HepG2 (cell line): ENCODE measurements around the gene RNF5. TPM values are rescaled to one million over a fixed set of nuclear protein-coding genes. Genes with fewer than 3 reads are reported as not detected.
A peak's percentile ranks its signal among the peaks of the same experiment; 100 is the strongest.

Experiments used
- ATAC-seq: fragments of 200-7000 bp; cut with Tn5 transposase; 3 replicates; pipeline ENCODE4 v1.9.1; 2020; ENCODE audit warnings: mild to moderate bottlenecking, moderate library complexity
- BruUV-seq: library from RNA; stranded (reverse); fragments of 400-500 nt; replicated peaks from 2 replicates; lab custom pipeline; 2021; lab: Mats Ljungman, UMichigan
- CTCF ChIA-PET: fragments of 300-600 bp; formaldehyde crosslinking; extraction: SDS; loops from one replicate; lab custom pipeline; 2021; ENCODE audit warnings: low total read pairs, inconsistent platforms, low intra/inter-chr PET ratio; lab: Yijun Ruan, JAX
- POLR2A ChIA-PET: fragments of 350-600 bp; sonication (Branson Sonifier 250); formaldehyde crosslinking; loops from one replicate; lab custom pipeline; 2020; ENCODE audit warnings: antibody characterized with exemption, inconsistent platforms; lab: Yijun Ruan, JAX
- DNase-seq: peaks from one replicate; pipeline ENCODE4 v3.0.0-alpha.2; 2015; ENCODE audit warnings: low spot score
- FAIRE-seq: peaks from 3 replicates; lab custom pipeline; 2011; peaks lifted over from hg19 to GRCh38; lab: Jason Lieb, UNC
- H2AFZ ChIP-seq: one replicate; pipeline ENCODE4 v1.6.1; 2011; ENCODE audit warnings: low read length, inconsistent platforms
- H3K27ac ChIP-seq: fragments of 300-600 bp; 3 replicates; pipeline ENCODE4 v1.8.0; 2011; ENCODE audit warnings: mixed run types, mild to moderate bottlenecking, mixed read lengths, low read length, inconsistent platforms; ENCODE audit not compliant: insufficient read depth; ENCODE audit errors: extremely low read length
- H3K27me3 ChIP-seq, 2 experiments: fragments of 200-600 bp in 1 of 2; 2 replicates in 1 of 2; 3 replicates in 1 of 2; pipeline versions ENCODE4 v1.6.0 to v1.8.0; 2011; ENCODE audit warnings: low read length in 2 of 2, mild to moderate bottlenecking in 2 of 2, moderate library complexity in 2 of 2, inconsistent platforms in 1 of 2; ENCODE audit not compliant: insufficient read depth in 2 of 2, control insufficient read depth in 1 of 2
- H3K36me3 ChIP-seq, 2 experiments: fragments of 200-600 bp in 1 of 2; replicated peaks in 1 of 2; 2 replicates in 1 of 2; 3 replicates in 1 of 2; pipeline versions ENCODE4 v1.5.1 to v1.8.0; 2011; ENCODE audit warnings: low read length in 2 of 2, inconsistent platforms in 1 of 2; ENCODE audit not compliant: insufficient read depth in 2 of 2, control insufficient read depth in 1 of 2
- H3K4me1 ChIP-seq: 2 replicates; pipeline ENCODE4 v1.5.1; 2012; ENCODE audit warnings: low read length, inconsistent platforms; ENCODE audit not compliant: insufficient read depth
- H3K4me2 ChIP-seq: 2 replicates; pipeline ENCODE4 v1.6.0; 2011; ENCODE audit warnings: low read depth, low read length, inconsistent platforms
- H3K4me3 ChIP-seq, 3 experiments: fragments of 200-600 bp in 1 of 3; sonication (generic), shearing (Covaris generic) in 1 of 3; replicated peaks in 1 of 3; 2 replicates each; pipeline ENCODE4 v1.5.1; 2011 to 2016; ENCODE audit warnings: low read length in 3 of 3, inconsistent platforms in 2 of 3, low read depth in 2 of 3, mild to moderate bottlenecking in 2 of 3, control low read depth in 1 of 3, mixed read lengths in 1 of 3; ENCODE audit not compliant: insufficient read depth in 1 of 3
- H3K79me2 ChIP-seq: one replicate; pipeline ENCODE4 v1.6.1; 2011; ENCODE audit warnings: low read length, inconsistent platforms; ENCODE audit not compliant: insufficient read depth
- H3K9ac ChIP-seq: 2 replicates; pipeline ENCODE4 v1.6.0; 2011; ENCODE audit warnings: mild to moderate bottlenecking, low read depth, low read length, inconsistent platforms; ENCODE audit not compliant: insufficient read depth
- H3K9me3 ChIP-seq: 2 replicates; pipeline ENCODE4 v1.5.1; 2012; ENCODE audit warnings: mild to moderate bottlenecking, low read length
- H4K20me1 ChIP-seq: 2 replicates; pipeline ENCODE4 v1.6.0; 2011; ENCODE audit warnings: inconsistent platforms, mild to moderate bottlenecking, low read length, moderate library complexity; ENCODE audit not compliant: insufficient read depth
- MNT ChIP-seq: fragments of 450-650 bp; IDR thresholded peaks from 2 replicates; pipeline ENCODE4 v1.6.1; 2016
- ZNF609 ChIP-seq: sonication (generic); formaldehyde crosslinking; IDR thresholded peaks from 2 replicates; pipeline ENCODE4 v1.4.0; 2020; ENCODE audit warnings: mild to moderate bottlenecking, missing genetic modification reagents, borderline replicate concordance
- WGBS: methylation state at CpG from one replicate; pipeline ENCODE4 v1.1.6; 2017; ENCODE audit warnings: low lambda C conversion rate; 5-methylcytosine and 5-hydroxymethylcytosine counted together
- in situ Hi-C: cut with HindIII; loops from 2 replicates; pipeline ENCODE4 v1.10.0; 2017; ENCODE audit warnings: low pct_unique_long_range_greater_than_20kb; ENCODE audit not compliant: extremely low pct_ligation_motif_present
- intact Hi-C: fragments of 100-400 bp; cut with micrococcal nuclease; formaldehyde crosslinking; loops from one replicate; pipeline ENCODE4 v1.10.0; 2022; ENCODE audit not compliant: unreplicated experiment
- polyA plus RNA-seq, 8 experiments: library from polyadenylated mRNA; depleted of rRNA in 3 of 8; stranded (reverse) in 7 of 8; unstranded in 1 of 8; fragments of >200 nt; fragmentation: Illumina TruSeq in 4 of 8; extraction: Trizol in 4 of 8; gene quantifications; 2 replicates each; pipeline versions ENCODE4 v1.2.1 to v1.2.3, GENCODE V29; 2011 to 2016; ENCODE audit warnings: low read depth in 4 of 8, missing spikeins in 1 of 8, mixed read lengths in 1 of 8; ENCODE audit not compliant: insufficient read depth in 1 of 8
- total RNA-seq, 5 experiments: library from RNA; depleted of rRNA; stranded (reverse); fragments of >200 nt; fragmentation: Illumina TruSeq; extraction: Trizol; gene quantifications; 2 replicates each; pipeline ENCODE4 v1.2.3, GENCODE V29; 2016; ENCODE audit warnings: low read depth in 1 of 5

RNF5 gene
- total and polyA plus RNA-seq, 2 of the 13 experiments (the other 11 are each of a cell fraction or from before 2014, with no cell fraction given): 98.0 to 131 TPM

- no peak overlapping the region for H3K4me2 ChIP-seq
- H3K4me1 ChIP-seq: peaks cover 33% of the 10 kb centered on the region
- no peak overlapping the region for H3K4me3 ChIP-seq
- H3K27ac ChIP-seq: no peak overlapping the region
- DNase-seq (no peak), ATAC-seq (no peak), FAIRE-seq (no peak)
- intact Hi-C loops: no loop called here
- no TSS peak for BruUV-seq
- CTCF ChIA-PET: no interaction called here
- H3K9ac ChIP-seq: no peak overlapping the region
- no peaks in the 10 kb centered on the region for H4K20me1 ChIP-seq
- H3K9me3 ChIP-seq: no peaks in the 10 kb centered on the region
- in situ Hi-C loops: loop anchor here (5.0 kb wide), 1 partner anchor 34 kb away; no protein-coding TSS in a partner anchor
- peak; percentile 47 for TF ChIP-seq MNT
- no peak for TF ChIP-seq ZNF609 (CRISPR knock-in tag)
- TF ChIP-seq, all 625 proteins: peak for 1
- Histone ChIP-seq H3K36me3 (peaks cover 6 to 7% of the 10 kb centered on the region in 2 experiments), H2AFZ (no peak overlapping the region), H3K79me2 (peaks cover 17% of the 10 kb centered on the region), H3K27me3 (no peaks in the 10 kb centered on the region; a peak in 1 of 5 replicates)
- POLR2A ChIA-PET: interaction anchor here (1.2 to 2.6 kb wide), 3 partner anchors 11 to 25 kb away, joined by 4 to 35 read pairs (median 14); partner anchors contain the start of genes AGPAT1, ATF6B and FKBPL
- 81% methylated on average over 8 of the region's 8 CpGs for WGBS
Observed at GRCh38 chr6:32151181-32151862, 26.9 kb upstream of the RNF5 start.
